Activated CD8-positive, alpha-beta T cell treated with anti-CD3 and anti-CD28 coated beads for 36 hours (primary cell): Measurements from ENCODE around the gene KLHL13. TPM values are rescaled to one million over a fixed set of nuclear protein-coding genes. Genes with fewer than 3 reads are reported as not detected.
A peak's percentile ranks its signal among the peaks of the same experiment; 100 is the strongest.

ENCODE experiments used
- ATAC-seq: fragments of 200-7000 bp; cut with Tn5 transposase; one replicate; pipeline ENCODE4 v1.10.0; 2021; ENCODE audit warnings: mild to moderate bottlenecking, moderate library complexity
- CTCF ChIA-PET: fragments of 350-600 bp; sonication (Branson Sonifier 250); formaldehyde crosslinking; loops from one replicate; lab custom pipeline; 2021; ENCODE audit warnings: antibody characterized with exemption; lab: Charles Lee
- POLR2A ChIA-PET: fragments of 350-600 bp; sonication (Branson Sonifier 250); formaldehyde crosslinking; loops from one replicate; lab custom pipeline; 2021; ENCODE audit warnings: antibody characterized with exemption; lab: Charles Lee
- DNase-seq: peaks from one replicate; pipeline ENCODE4 v3.0.0-alpha.2; 2020
- H3K27ac Mint-ChIP-seq: one replicate; pipeline ENCODE4 v1.8.0; 2021; ENCODE audit warnings: mild to moderate bottlenecking, mixed read lengths
- H3K27me3 Mint-ChIP-seq: one replicate; pipeline ENCODE4 v1.8.0; 2021; ENCODE audit warnings: mixed read lengths
- H3K36me3 Mint-ChIP-seq: one replicate; pipeline ENCODE4 v1.8.0; 2021; ENCODE audit warnings: low read depth, mixed read lengths
- H3K4me1 Mint-ChIP-seq: one replicate; pipeline ENCODE4 v1.8.0; 2021; ENCODE audit warnings: low read depth, mixed read lengths
- H3K4me3 Mint-ChIP-seq: one replicate; pipeline ENCODE4 v1.8.0; 2021; ENCODE audit warnings: mild to moderate bottlenecking, moderate library complexity, mixed read lengths
- H3K9me3 Mint-ChIP-seq: one replicate; pipeline ENCODE4 v1.8.0; 2021; ENCODE audit warnings: mixed read lengths
- intact Hi-C: fragments of 100-400 bp; cut with micrococcal nuclease; formaldehyde crosslinking; loops from one replicate; pipeline ENCODE4 v1.10.0; 2022
- total RNA-seq, 2 experiments: library from RNA; stranded (reverse); gene quantifications; one replicate each; pipeline ENCODE4 v1.2.3, GENCODE V29; 2021
- TF ChIP-seq, protein P1 (sequence below): fragments of 200-600 bp; IDR thresholded peaks from one replicate; pipeline ENCODE4 v1.8.0; 2022; ENCODE audit warnings: antibody characterized with exemption, mild to moderate bottlenecking

The KLHL13 gene
- total RNA-seq, 2 experiments from 2014 or later = 2.2 to 2.8 TPM

DNA sequence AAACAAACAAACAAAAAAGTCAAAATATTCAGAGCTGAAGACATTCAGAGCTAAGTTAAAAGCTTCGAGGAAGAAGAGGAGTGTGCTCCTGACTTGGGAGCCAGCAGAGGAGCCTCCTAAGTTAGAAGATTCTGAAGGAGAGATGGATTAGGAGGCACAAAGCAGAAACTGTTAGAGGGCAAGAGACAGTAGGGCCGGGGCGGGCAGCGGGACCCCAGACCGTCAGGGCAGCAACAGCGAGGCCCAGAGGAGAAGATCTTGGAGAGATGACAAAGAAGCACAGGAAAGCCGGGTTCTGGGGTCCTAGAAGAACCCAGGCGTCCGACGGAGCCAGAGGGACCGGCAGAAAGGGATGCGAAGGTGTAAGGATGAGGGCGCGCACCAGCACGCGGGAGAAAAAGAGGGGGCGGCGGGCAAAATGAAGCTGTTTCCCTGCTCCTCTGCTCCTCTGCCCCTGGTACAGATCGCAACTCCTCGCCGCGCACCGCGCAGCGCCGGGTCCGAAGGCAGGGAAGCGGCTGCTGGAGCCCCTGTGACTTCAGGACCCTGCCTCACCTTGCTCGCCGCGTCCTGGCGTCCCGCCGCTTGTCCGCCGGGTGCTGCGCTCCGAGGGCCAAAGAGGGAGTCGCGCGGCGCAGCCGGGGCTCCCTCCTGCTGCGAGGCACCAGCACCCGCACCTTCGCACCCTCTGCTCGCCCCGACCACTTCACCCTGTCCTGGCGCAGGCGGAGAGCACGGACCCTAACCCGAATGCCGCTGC, 477 bp downstream of the KLHL13 start:
- DNase-seq (peak; percentile 19), ATAC-seq (peak; percentile 59)
- intact Hi-C loops = no loop called here
- ChIA-PET CTCF (no interaction called here), POLR2A (no interaction called here)
- TF ChIP-seq, protein P1, sequence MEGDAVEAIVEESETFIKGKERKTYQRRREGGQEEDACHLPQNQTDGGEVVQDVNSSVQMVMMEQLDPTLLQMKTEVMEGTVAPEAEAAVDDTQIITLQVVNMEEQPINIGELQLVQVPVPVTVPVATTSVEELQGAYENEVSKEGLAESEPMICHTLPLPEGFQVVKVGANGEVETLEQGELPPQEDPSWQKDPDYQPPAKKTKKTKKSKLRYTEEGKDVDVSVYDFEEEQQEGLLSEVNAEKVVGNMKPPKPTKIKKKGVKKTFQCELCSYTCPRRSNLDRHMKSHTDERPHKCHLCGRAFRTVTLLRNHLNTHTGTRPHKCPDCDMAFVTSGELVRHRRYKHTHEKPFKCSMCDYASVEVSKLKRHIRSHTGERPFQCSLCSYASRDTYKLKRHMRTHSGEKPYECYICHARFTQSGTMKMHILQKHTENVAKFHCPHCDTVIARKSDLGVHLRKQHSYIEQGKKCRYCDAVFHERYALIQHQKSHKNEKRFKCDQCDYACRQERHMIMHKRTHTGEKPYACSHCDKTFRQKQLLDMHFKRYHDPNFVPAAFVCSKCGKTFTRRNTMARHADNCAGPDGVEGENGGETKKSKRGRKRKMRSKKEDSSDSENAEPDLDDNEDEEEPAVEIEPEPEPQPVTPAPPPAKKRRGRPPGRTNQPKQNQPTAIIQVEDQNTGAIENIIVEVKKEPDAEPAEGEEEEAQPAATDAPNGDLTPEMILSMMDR = no peak
- Mint-ChIP-seq H3K9me3 (no peaks in the 10 kb centered on the region), H3K27me3 (peaks cover 3% of the 10 kb centered on the region), H3K4me3 (peak overlapping the region; percentile 69), H3K27ac (peak overlapping the region; percentile 59), H3K36me3 (no peaks in the 10 kb centered on the region), H3K4me1 (peaks cover 6% of the 10 kb centered on the region)

DNA sequence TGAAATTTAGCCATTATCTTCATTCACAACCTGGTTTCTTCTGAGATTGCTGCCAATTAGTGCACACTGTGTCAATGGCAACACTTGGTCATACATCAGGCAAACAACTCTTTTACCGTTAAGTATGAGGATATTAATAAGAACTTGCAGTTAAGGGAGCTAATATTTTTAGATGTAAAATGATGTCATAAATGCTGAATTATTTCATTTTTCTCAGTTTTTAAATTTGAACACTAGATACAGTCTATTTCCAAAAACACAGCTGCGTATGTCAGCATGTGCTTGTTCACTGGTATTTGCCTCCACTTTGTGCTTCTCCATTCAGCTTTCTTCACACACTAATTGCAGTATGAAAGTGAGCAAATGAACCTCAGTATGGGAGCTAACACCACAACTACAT, 1.6 kb downstream of the KLHL13 start:
- Mint-ChIP-seq H3K27ac (no peak overlapping the region), H3K36me3 (no peaks in the 10 kb centered on the region), H3K27me3 (peaks cover 3% of the 10 kb centered on the region), H3K9me3 (no peaks in the 10 kb centered on the region), H3K4me3 (no peak overlapping the region), H3K4me1 (peaks cover 6% of the 10 kb centered on the region)
- DNase-seq (no peak), ATAC-seq (no peak)
- CTCF ChIA-PET = no interaction called here
- TF ChIP-seq, protein P1 = no peak
- intact Hi-C loops = no loop called here
- POLR2A ChIA-PET = no interaction called here

DNA sequence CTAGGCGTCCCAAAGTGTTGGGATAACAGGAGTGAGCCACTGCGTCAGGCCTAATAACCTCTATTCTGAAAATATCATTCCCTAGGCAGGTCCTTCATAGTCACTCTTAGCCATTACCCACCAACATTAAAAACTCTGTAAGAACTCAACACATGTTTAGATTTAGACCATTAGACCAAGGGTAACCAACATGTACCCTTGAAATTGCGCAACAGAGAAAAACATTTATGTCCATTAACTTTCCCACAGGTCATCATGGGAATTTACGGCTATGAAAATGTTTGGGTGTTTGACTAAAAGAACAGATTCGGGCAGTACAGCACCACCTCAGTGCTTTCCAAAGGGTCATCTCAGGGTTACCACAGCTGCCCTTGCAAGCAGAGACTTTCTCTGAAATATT, 7.5 kb downstream of the KLHL13 start:
- intact Hi-C loops = no loop called here
- no peaks in the 10 kb centered on the region for H3K9me3 Mint-ChIP-seq
- H3K4me1 Mint-ChIP-seq = no peaks in the 10 kb centered on the region
- H3K27me3 Mint-ChIP-seq = no peaks in the 10 kb centered on the region
- no peak for ATAC-seq
- ChIA-PET POLR2A (no interaction called here), CTCF (no interaction called here)
- H3K27ac Mint-ChIP-seq = no peak overlapping the region
- no peak for DNase-seq
- H3K36me3 Mint-ChIP-seq = no peaks in the 10 kb centered on the region
- TF ChIP-seq, protein P1 = no peak
- H3K4me3 Mint-ChIP-seq = no peak overlapping the region

DNA sequence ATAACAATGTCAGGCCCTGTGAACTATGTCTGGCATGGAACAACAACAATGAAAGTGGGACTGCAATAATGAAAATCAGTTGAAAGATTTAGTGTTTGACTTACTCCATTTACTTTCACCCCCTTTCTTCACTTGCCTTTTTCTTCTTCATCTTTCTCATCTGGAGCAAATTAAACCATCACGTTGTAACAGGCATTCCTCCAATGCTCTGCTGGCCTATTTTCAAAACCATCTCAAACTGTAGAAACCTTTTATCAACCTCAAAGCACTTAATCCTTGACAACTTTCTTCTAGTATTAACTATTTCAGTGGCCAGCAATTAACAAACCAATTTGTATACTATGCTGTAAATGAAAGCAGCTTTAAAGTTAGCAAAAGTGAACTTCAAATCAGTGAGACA, 8.3 kb downstream of the KLHL13 start:
- H3K27ac Mint-ChIP-seq = no peak overlapping the region
- intact Hi-C loops = no loop called here
- H3K36me3 Mint-ChIP-seq = no peaks in the 10 kb centered on the region
- ChIA-PET POLR2A (no interaction called here), CTCF (no interaction called here)
- H3K9me3 Mint-ChIP-seq = no peaks in the 10 kb centered on the region
- no peak for ATAC-seq
- TF ChIP-seq, protein P1 = no peak
- no peak overlapping the region for H3K4me3 Mint-ChIP-seq
- no peaks in the 10 kb centered on the region for H3K27me3 Mint-ChIP-seq
- no peaks in the 10 kb centered on the region for H3K4me1 Mint-ChIP-seq
- DNase-seq = no peak

DNA sequence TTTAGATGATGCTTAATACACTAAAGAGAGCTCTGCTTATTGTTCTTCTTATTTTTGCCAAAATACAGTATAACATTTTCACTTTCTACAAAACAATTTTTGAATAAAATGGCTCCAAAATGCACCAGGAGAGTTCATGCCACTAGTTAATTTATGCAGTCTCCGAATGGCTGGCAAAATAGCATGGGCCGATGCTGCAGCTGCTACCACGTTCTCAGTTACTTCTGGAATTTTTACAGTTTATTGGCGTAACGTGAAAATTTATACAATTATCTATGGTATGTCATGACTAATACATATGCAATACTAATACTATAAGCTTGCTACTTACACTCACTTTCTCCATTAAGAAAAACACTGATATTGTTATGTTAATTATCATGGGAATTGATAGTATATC, 16.5 kb downstream of the KLHL13 start:
- CTCF ChIA-PET = no interaction called here
- TF ChIP-seq, protein P1 = no peak
- Mint-ChIP-seq H3K4me1 (no peaks in the 10 kb centered on the region), H3K4me3 (no peak overlapping the region), H3K27me3 (peaks cover 1% of the 10 kb centered on the region), H3K27ac (no peak overlapping the region), H3K9me3 (peaks cover 2% of the 10 kb centered on the region), H3K36me3 (no peaks in the 10 kb centered on the region)
- no peak for ATAC-seq
- DNase-seq = no peak
- POLR2A ChIA-PET = interaction anchor here (0.6 kb wide), 1 partner anchor 229 kb away, joined by 3 read pairs; no protein-coding TSS in a partner anchor
- intact Hi-C loops = no loop called here
